ENCODE measurements around the gene ANKRD13A. TPM values are rescaled to one million over a fixed set of nuclear protein-coding genes. Genes with fewer than 3 reads are reported as not detected.
A peak's percentile ranks its signal among the peaks of the same experiment; 100 is the strongest.
"Not testable (repeated sequence)": the region's sequence is repeated elsewhere in the genome, so short reads cannot be mapped to it uniquely, and the experiment has no call there.

The ANKRD13A gene
- total and polyA plus RNA-seq, 3 experiments from 2014 or later = 38.1 to 47.1 (median 41.1) TPM

- CTCF ChIA-PET = no interaction called here
- no peaks in the 10 kb centered on the region for H3K36me3 ChIP-seq (ENCODE audit: insufficient read depth, low read length)
- H3K4me1 Mint-ChIP-seq = peaks cover 20 to 24% (median 22%) of the 10 kb centered on the region in 3 donors
- H3K36me3 Mint-ChIP-seq = peaks cover 0 to 4% (median 0%) of the 10 kb centered on the region in 3 donors
- POLR2A ChIA-PET = no interaction called here
- no peak overlapping the region for H3K4me3 ChIP-seq (ENCODE audit: low read length)
- peak overlapping the region in 1 of 7 donors; percentile 54 for H3K4me3 Mint-ChIP-seq
- no peaks in the 10 kb centered on the region for H3K9me3 Mint-ChIP-seq
- peaks cover 3 to 4% of the 10 kb centered on the region in 2 donors for H3K27me3 Mint-ChIP-seq
- no peaks in the 10 kb centered on the region for H3K27me3 ChIP-seq (ENCODE audit: insufficient read depth, low read length, poor library complexity, severe bottlenecking)
- H3K4me1 ChIP-seq (ENCODE audit: insufficient read depth, low read length) = peaks cover 6% of the 10 kb centered on the region
- peak overlapping the region in 1 of 8 donors; percentile 1 for H3K27ac Mint-ChIP-seq
- H3K9me3 ChIP-seq (ENCODE audit: low read length) = no peaks in the 10 kb centered on the region
- DNase-seq = no peak
- H3K27ac ChIP-seq (ENCODE audit: low read depth, low read length) = no peak overlapping the region
Measured at GRCh38 chr12:110071504-110071903, 72.3 kb downstream of the ANKRD13A start.

- Histone ChIP-seq H3K27me3 (ENCODE audit: insufficient read depth, low read length, poor library complexity, severe bottlenecking) (no peaks in the 10 kb centered on the region), H3K4me3 (ENCODE audit: low read length) (no peak overlapping the region), H3K9me3 (ENCODE audit: low read length) (no peaks in the 10 kb centered on the region), H3K4me1 (ENCODE audit: insufficient read depth, low read length) (peaks cover 6% of the 10 kb centered on the region), H3K27ac (ENCODE audit: low read depth, low read length) (no peak overlapping the region), H3K36me3 (ENCODE audit: insufficient read depth, low read length) (no peaks in the 10 kb centered on the region)
- DNase-seq = no peak
- CTCF ChIA-PET = no interaction called here
- peak overlapping the region in 3 of 8 donors; percentile 8 to 52 (median 12) for H3K27ac Mint-ChIP-seq
- POLR2A ChIA-PET = no interaction called here
- peaks cover 0 to 4% (median 0%) of the 10 kb centered on the region in 3 donors for H3K36me3 Mint-ChIP-seq
- H3K4me3 Mint-ChIP-seq = peak overlapping the region in 5 of 7 donors; percentile 54 to 89 (median 65)
- peaks cover 22 to 24% (median 22%) of the 10 kb centered on the region in 3 donors for H3K4me1 Mint-ChIP-seq
- no peaks in the 10 kb centered on the region for H3K9me3 Mint-ChIP-seq
- peaks cover 3 to 4% of the 10 kb centered on the region in 2 donors for H3K27me3 Mint-ChIP-seq
Measured at GRCh38 chr12:110071967-110072366, 72.7 kb downstream of the ANKRD13A start.

- H3K27ac ChIP-seq (ENCODE audit: low read depth, low read length); H3K27me3 ChIP-seq (ENCODE audit: insufficient read depth, low read length, poor library complexity, severe bottlenecking); POLR2A ChIA-PET; H3K27me3 Mint-ChIP-seq; H3K4me1 ChIP-seq (ENCODE audit: insufficient read depth, low read length); DNase-seq; H3K9me3 Mint-ChIP-seq; H3K36me3 Mint-ChIP-seq; H3K9me3 ChIP-seq (ENCODE audit: low read length); H3K36me3 ChIP-seq (ENCODE audit: insufficient read depth, low read length); CTCF ChIA-PET: not testable (repeated sequence)
- peak overlapping the region; percentile 54 to 94 (median 86) for H3K4me3 Mint-ChIP-seq
- peaks cover 22 to 24% (median 22%) of the 10 kb centered on the region in 3 donors for H3K4me1 Mint-ChIP-seq
- H3K4me3 ChIP-seq (ENCODE audit: low read length) = peak overlapping the region; percentile 62
- peak overlapping the region in 2 of 8 donors; percentile 54 to 91 for H3K27ac Mint-ChIP-seq
Measured at GRCh38 chr12:110072636-110073035, 73.4 kb downstream of the ANKRD13A start.

- H3K4me1 Mint-ChIP-seq = peaks cover 22 to 28% (median 23%) of the 10 kb centered on the region in 3 donors
- no peaks in the 10 kb centered on the region for H3K9me3 Mint-ChIP-seq
Measured at GRCh38 chr12:110073049-110073831, 74.0 kb downstream of the ANKRD13A start.

GRCh38 chr12:110074089-110074488 is 74.9 kb downstream of the ANKRD13A start:
- no peaks in the 10 kb centered on the region for H3K27me3 ChIP-seq (ENCODE audit: insufficient read depth, low read length, poor library complexity, severe bottlenecking)
- ChIA-PET POLR2A (no interaction called here), CTCF (interaction anchor here (2.1 kb wide), 1 partner anchor 22 kb away, joined by 5 read pairs; no protein-coding TSS in a partner anchor)
- Mint-ChIP-seq H3K4me3 (peak overlapping the region in 4 of 7 donors; percentile 84 to 92 (median 86)), H3K4me1 (peaks cover 27 to 36% (median 28%) of the 10 kb centered on the region in 3 donors), H3K9me3 (no peaks in the 10 kb centered on the region), H3K27me3 (peaks cover 3% of the 10 kb centered on the region in 2 donors), H3K27ac (peak overlapping the region in 1 of 8 donors; percentile 91), H3K36me3 (peaks cover 0 to 4% (median 0%) of the 10 kb centered on the region in 3 donors)
- H3K4me1 ChIP-seq (ENCODE audit: insufficient read depth, low read length) = peaks cover 13% of the 10 kb centered on the region
- no peaks in the 10 kb centered on the region for H3K36me3 ChIP-seq (ENCODE audit: insufficient read depth, low read length)
- no peak overlapping the region for H3K27ac ChIP-seq (ENCODE audit: low read depth, low read length)
- H3K9me3 ChIP-seq (ENCODE audit: low read length) = no peaks in the 10 kb centered on the region
- DNase-seq = no peak
- no peak overlapping the region for H3K4me3 ChIP-seq (ENCODE audit: low read length)

More at GRCh38 chr12:110073049-110073831, 74.0 kb downstream of the ANKRD13A start:
- ChIA-PET CTCF (interaction anchor here (2.1 kb wide), 1 partner anchor 21 kb away, joined by 5 read pairs; no protein-coding TSS in a partner anchor), POLR2A (no interaction called here)
- Mint-ChIP-seq H3K27ac (peak overlapping the region; percentile 27 to 91 (median 71)), H3K4me3 (peak overlapping the region; percentile 60 to 94 (median 86)), H3K36me3 (peaks cover 0 to 4% (median 0%) of the 10 kb centered on the region in 3 donors), H3K27me3 (peaks cover 2 to 3% of the 10 kb centered on the region in 2 donors)
- Histone ChIP-seq H3K27ac (ENCODE audit: low read depth, low read length) (no peak overlapping the region), H3K27me3 (ENCODE audit: insufficient read depth, low read length, poor library complexity, severe bottlenecking) (no peaks in the 10 kb centered on the region), H3K36me3 (ENCODE audit: insufficient read depth, low read length) (no peaks in the 10 kb centered on the region), H3K9me3 (ENCODE audit: low read length) (no peaks in the 10 kb centered on the region), H3K4me3 (ENCODE audit: low read length) (peak overlapping the region; percentile 62), H3K4me1 (ENCODE audit: insufficient read depth, low read length) (peaks cover 6% of the 10 kb centered on the region)
- DNase-seq = peak in 1 of 5 donors; percentile 21

- Histone ChIP-seq H3K27ac (ENCODE audit: low read depth, low read length) (no peak overlapping the region), H3K27me3 (ENCODE audit: insufficient read depth, low read length, poor library complexity, severe bottlenecking) (no peaks in the 10 kb centered on the region), H3K4me1 (ENCODE audit: insufficient read depth, low read length) (peaks cover 26% of the 10 kb centered on the region), H3K36me3 (ENCODE audit: insufficient read depth, low read length) (no peaks in the 10 kb centered on the region), H3K9me3 (ENCODE audit: low read length) (no peaks in the 10 kb centered on the region), H3K4me3 (ENCODE audit: low read length) (no peak overlapping the region)
- Mint-ChIP-seq H3K9me3 (no peaks in the 10 kb centered on the region), H3K4me3 (no peak overlapping the region), H3K27me3 (peaks cover 3 to 4% of the 10 kb centered on the region in 2 donors), H3K4me1 (peaks cover 37 to 50% (median 44%) of the 10 kb centered on the region in 3 donors), H3K36me3 (peaks cover 0 to 4% (median 1%) of the 10 kb centered on the region in 3 donors), H3K27ac (no peak overlapping the region)
- DNase-seq = no peak
- CTCF ChIA-PET = no interaction called here
- POLR2A ChIA-PET = no interaction called here
Measured at GRCh38 chr12:110075880-110076279, 76.7 kb downstream of the ANKRD13A start.

- Histone ChIP-seq H3K4me1 (ENCODE audit: insufficient read depth, low read length) (peaks cover 26% of the 10 kb centered on the region), H3K9me3 (ENCODE audit: low read length) (no peaks in the 10 kb centered on the region), H3K36me3 (ENCODE audit: insufficient read depth, low read length) (no peaks in the 10 kb centered on the region), H3K4me3 (ENCODE audit: low read length) (no peak overlapping the region), H3K27ac (ENCODE audit: low read depth, low read length) (no peak overlapping the region), H3K27me3 (ENCODE audit: insufficient read depth, low read length, poor library complexity, severe bottlenecking) (no peaks in the 10 kb centered on the region)
- Mint-ChIP-seq H3K9me3 (no peaks in the 10 kb centered on the region), H3K36me3 (peaks cover 0 to 4% (median 1%) of the 10 kb centered on the region in 3 donors), H3K4me3 (no peak overlapping the region), H3K4me1 (peaks cover 33 to 46% (median 42%) of the 10 kb centered on the region in 3 donors), H3K27ac (peak overlapping the region in 2 of 8 donors; percentile 14 to 21), H3K27me3 (peaks cover 0 to 1% of the 10 kb centered on the region in 2 donors)
- no peak for DNase-seq
- POLR2A ChIA-PET = no interaction called here
- CTCF ChIA-PET = no interaction called here
Measured at GRCh38 chr12:110077800-110078199, 78.6 kb downstream of the ANKRD13A start.

All from CD8-positive, alpha-beta memory T cell (primary cell).